Right ventricle myocardium inferior (tissue), 1 donor: ENCODE measurements around the gene ZNF429. TPM values are rescaled to one million over a fixed set of nuclear protein-coding genes. Genes with fewer than 3 reads are reported as not detected.
"Not testable (repeated sequence)": the region's sequence is repeated elsewhere in the genome, so short reads cannot be mapped to it uniquely, and the experiment has no call there.

Experiments
- ATAC-seq: fragments of 200-7000 bp; cut with Tn5 transposase; one replicate; pipeline ENCODE4 v1.9.1; 2020; ENCODE audit warnings: mild to moderate bottlenecking, moderate library complexity
- DNase-seq: peaks from one replicate; pipeline ENCODE4 v3.0.0; 2021; ENCODE audit errors: missing footprints
- intact Hi-C: fragments of 100-400 bp; cut with DNase I; formaldehyde crosslinking; loops from one replicate; pipeline ENCODE4 v1.11.0; 2022
- long read RNA-seq: library from polyadenylated mRNA; unstranded; transcript quantifications from one replicate; pipeline ENCODE4 v2.0.0, GENCODE V29; 2021
- total RNA-seq: library from RNA; stranded (reverse); fragmentation: NEBNext Ultra II Directional; extraction: Animal tissue kit (Norgen Biotek cat#: 25700); gene quantifications from one replicate; pipeline ENCODE4 v1.2.1, GENCODE V29; 2021
- donor health status: DM: no; HTN: yes; CAD: no; lungs with severe emphysema.

ZNF429 gene
- 10.8 TPM for total RNA-seq
- long read RNA-seq, partial matches to known transcripts, result 0 of 7 reads
- long read RNA-seq, other reads (novel, unspliced or antisense), result 4 of 7 reads

DNA sequence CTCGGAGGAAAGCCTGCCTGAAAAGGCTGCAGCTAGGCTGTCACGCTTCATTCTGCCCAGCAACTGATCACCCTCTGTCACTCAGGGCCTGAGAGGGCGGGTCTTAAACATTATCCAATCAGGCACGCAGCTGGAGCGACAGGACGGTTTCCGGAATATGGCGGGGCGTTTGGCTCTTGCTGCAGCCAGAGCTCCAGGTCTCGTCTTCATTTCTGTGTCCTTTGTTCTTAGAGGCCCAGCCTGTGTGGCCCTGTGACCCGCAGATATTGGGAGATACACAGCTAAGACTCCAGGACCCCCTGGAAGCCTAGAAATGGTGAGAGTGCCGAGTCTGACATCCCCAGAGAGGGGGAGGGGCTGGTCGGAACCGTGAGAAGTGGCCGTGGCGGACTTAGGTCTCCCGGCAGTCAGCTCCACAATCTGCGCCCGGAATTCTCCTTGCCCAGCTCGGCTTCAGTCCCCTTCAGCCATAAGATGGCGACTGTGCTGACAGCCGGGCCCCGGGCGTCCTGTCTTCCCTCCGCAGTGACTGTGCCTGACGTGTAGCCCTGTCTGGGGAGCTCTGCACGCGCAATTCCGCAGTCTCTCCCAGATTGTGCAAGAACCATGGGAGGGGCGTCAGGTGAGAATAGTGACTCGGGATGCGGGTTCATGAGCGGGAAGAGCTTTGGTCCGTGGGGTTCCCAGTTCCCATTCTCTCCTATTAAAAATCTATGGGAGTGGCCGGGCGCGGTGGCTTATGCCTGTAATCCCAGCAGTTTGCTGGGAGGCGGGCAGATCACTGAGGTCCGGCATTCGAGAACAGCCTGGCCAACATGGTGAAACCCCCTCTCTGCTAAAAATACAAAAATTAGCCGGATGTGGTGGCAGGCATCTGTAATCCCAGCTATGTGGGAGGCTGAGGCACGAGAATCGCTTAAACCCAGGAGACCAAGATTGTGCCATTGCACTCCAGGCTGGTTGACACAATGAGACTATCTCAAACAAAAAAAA is at the start of gene ZNF429:
Gene ZNF429, plus strand, starts transcription at position 144 of the 993 bp plus-strand sequence. Its CDS starts 170 bp downstream, at position 314.
- peak; percentile 94 for DNase-seq
- intact Hi-C loops, result no loop called here
- peak; percentile 99 for ATAC-seq

DNA sequence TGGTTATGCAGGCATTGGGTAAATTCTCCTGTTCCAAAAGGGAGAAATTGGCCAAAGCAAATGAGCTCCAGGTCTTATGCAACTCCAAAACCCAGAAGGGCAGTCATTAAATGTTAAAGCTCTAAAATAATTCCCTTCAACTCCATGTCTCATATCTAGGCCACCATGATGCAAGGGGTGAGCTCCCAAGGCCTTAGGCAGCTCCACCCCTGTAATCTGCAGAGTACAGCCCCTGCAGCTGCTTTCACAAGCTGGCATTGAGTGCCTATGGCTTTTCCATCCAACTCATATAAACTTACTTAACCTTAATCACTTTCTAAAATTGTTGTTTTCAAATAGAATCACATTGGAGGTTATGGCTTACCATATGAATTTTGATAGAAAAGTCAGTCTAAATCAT is 44.7 kb upstream of the ZNF429 start:
- intact Hi-C loops, result no loop called here
- no peak for DNase-seq
- ATAC-seq, result no peak

DNA sequence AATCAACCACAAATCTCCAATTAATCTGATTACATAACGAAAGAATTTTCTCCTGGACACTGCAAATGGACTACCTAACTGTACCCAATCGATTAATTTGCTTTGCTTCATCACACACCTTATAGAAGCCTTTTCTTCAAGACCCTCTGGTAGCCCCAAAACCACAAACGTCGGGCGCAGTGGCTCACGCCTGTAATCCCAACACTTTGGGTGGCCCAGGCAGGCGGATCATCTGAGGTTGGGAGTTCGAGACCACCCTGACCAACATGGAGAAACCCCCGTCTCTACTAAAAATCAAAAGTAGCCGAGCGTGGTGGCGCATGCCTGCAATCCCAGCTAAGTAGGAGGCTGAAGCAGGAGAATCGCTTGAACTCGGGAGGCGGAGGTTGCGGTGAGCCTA is 42.9 kb upstream of the ZNF429 start:
- intact Hi-C loops, result no loop called here
- DNase-seq (no peak), ATAC-seq (no peak)

DNA sequence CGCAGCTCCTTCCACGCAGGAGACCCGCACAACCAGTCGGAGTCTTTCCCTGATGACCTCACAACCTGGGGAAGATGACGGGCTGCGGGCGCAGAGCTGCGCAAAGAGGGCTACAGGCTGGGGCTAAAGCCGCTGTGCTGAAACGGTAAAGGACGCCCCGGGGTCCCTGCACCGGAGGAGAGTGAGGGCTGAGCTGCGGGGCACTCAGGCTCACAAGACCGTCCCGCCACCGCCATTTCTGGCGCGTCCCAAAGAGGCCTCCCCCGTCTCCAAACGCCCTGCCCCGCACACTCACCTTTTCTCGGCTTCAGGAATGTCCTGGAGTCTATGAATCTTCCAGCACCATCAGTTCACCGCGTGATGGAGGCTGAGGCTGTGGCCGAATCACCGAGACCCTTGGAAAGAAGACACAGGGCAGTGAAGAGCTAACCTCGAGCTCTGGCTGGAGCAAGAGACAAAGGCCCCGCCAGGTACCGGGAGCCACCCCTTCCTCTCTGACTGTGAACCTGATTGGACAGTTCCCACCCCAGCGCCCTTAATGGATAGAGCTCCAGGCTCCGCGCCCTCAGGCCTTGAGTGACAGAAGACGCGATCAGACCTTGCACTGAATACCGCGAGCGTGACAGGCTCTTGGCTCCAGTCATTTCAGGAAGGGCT is 41.8 kb upstream of the ZNF429 start:
- intact Hi-C loops, result no loop called here
- DNase-seq (no peak), ATAC-seq (peak; percentile 82)

- DNase-seq (no peak), ATAC-seq (no peak)
- intact Hi-C loops, result no loop called here
These were observed 38.8 kb upstream of the ZNF429 start for GRCh38 chr19:21466627-21467026.

- ATAC-seq (no peak), DNase-seq (no peak)
- intact Hi-C loops, result no loop called here
These were observed 36.6 kb upstream of the ZNF429 start for GRCh38 chr19:21468791-21469190.

- DNase-seq (no peak), ATAC-seq (no peak)
- intact Hi-C loops, result no loop called here
These were observed 32.9 kb upstream of the ZNF429 start for GRCh38 chr19:21472507-21472906.

- peak; percentile 98 for ATAC-seq
- intact Hi-C loops, result no loop called here
- peak; percentile 91 for DNase-seq
These were observed 30.7 kb upstream of the ZNF429 start for GRCh38 chr19:21474671-21475181.

- intact Hi-C loops, result loop anchor here (1.0 to 2.0 kb wide), 2 partner anchors 216 to 279 kb away; no protein-coding TSS in a partner anchor
- ATAC-seq, DNase-seq: not testable (repeated sequence)
These were observed 23.0 kb upstream of the ZNF429 start for GRCh38 chr19:21482361-21482760.

GRCh38 chr19:21482863-21483276 is 22.5 kb upstream of the ZNF429 start:
- DNase-seq (peak; percentile 73), ATAC-seq (peak; percentile 83)
- intact Hi-C loops, result loop anchor here (1.0 to 2.0 kb wide), 2 partner anchors 216 to 280 kb away; no protein-coding TSS in a partner anchor

- peak; percentile 79 for DNase-seq
- ATAC-seq, result peak; percentile 76
These were observed 21.7 kb upstream of the ZNF429 start for GRCh38 chr19:21483589-21484170.

GRCh38 chr19:21484631-21485030 is 20.8 kb upstream of the ZNF429 start:
- DNase-seq, result no peak
- intact Hi-C loops, result no loop called here

More at GRCh38 chr19:21483589-21484170, 21.7 kb upstream of the ZNF429 start:
- intact Hi-C loops, result loop anchor here (2.0 kb wide), 1 partner anchor 215 kb away; no protein-coding TSS in a partner anchor

GRCh38 chr19:21485926-21486325 is 19.5 kb upstream of the ZNF429 start:
- DNase-seq (no peak), ATAC-seq (no peak)
- intact Hi-C loops, result no loop called here

More at GRCh38 chr19:21484631-21485030, 20.8 kb upstream of the ZNF429 start:
- no peak for ATAC-seq

- no peak for ATAC-seq
- intact Hi-C loops, result no loop called here
These were observed 17.4 kb upstream of the ZNF429 start for GRCh38 chr19:21487969-21488368.

GRCh38 chr19:21491146-21491545 is 14.3 kb upstream of the ZNF429 start:
- ATAC-seq (no peak), DNase-seq (no peak)
- intact Hi-C loops, result no loop called here

More at GRCh38 chr19:21487969-21488368, 17.4 kb upstream of the ZNF429 start:
- DNase-seq, result no peak

- peak; percentile 42 for ATAC-seq
- intact Hi-C loops, result no loop called here
These were observed 12.2 kb upstream of the ZNF429 start for GRCh38 chr19:21492947-21493906.

GRCh38 chr19:21496876-21497275 is 8.5 kb upstream of the ZNF429 start:
- intact Hi-C loops, result no loop called here
- no peak for ATAC-seq
- no peak for DNase-seq

More at GRCh38 chr19:21492947-21493906, 12.2 kb upstream of the ZNF429 start:
- no peak for DNase-seq

- DNase-seq (no peak), ATAC-seq (no peak)
- intact Hi-C loops, result no loop called here
These were observed 6.8 kb upstream of the ZNF429 start for GRCh38 chr19:21498651-21499050.
